Esophagus muscularis mucosa (tissue), 4 donors: ENCODE data around the gene LRRC8D.

Experiments used
- EP300 ChIP-seq: sonication (generic); formaldehyde crosslinking; IDR thresholded peaks from one replicate; pipeline ENCODE4 v1.6.1; 2017; ENCODE audit warnings: antibody characterized with exemption
- POLR2AphosphoS5 ChIP-seq, 2 donors: sonication (generic); formaldehyde crosslinking; IDR thresholded peaks; one replicate each; pipeline ENCODE4 v1.6.1; 2017; ENCODE audit warnings: antibody characterized with exemption in 2 of 2
- TF ChIP-seq, protein P1 (sequence below), 3 experiments: fragments of 200-600 bp in 2 of 3; fragments of 450-650 bp in 1 of 3; sonication (generic) in 2 of 3; IDR thresholded peaks; one replicate each; pipeline ENCODE4 v1.5.1; 2017 to 2019; ENCODE audit warnings: antibody characterized with exemption in 3 of 3, mild to moderate bottlenecking in 2 of 3, moderate library complexity in 1 of 3

DNA sequence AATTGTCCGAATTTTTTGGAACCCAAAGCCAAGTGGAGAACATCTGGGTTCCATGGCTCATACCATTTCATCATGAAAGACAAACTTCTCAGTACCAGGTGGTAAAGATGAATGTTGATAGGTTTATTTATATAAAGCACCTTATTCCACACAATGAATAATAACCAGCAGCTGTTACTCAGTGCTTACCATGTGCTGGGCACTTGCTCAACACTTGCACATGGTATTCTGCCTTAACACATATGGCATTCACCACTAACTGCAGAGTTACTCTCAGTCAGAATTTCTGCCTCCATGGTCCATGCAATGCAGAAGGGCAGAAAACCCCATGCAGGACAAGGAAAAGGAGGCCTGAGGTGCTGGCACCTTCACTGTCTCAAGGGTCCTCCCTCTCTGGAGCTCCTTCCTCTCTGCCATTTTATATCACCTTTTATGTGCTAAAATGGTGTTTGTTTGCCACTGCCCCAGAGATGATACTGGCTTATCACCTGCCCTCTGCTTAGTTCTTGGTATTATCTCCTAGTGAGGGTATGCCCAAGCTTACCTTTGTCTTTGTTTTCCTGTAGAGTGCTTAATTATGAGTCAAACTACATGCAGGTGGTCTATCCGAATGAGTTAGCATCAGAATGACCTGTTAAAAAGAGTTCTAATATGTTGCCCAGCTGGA lies 97.4 kb downstream of the LRRC8D start:
- TF ChIP-seq, protein P1, sequence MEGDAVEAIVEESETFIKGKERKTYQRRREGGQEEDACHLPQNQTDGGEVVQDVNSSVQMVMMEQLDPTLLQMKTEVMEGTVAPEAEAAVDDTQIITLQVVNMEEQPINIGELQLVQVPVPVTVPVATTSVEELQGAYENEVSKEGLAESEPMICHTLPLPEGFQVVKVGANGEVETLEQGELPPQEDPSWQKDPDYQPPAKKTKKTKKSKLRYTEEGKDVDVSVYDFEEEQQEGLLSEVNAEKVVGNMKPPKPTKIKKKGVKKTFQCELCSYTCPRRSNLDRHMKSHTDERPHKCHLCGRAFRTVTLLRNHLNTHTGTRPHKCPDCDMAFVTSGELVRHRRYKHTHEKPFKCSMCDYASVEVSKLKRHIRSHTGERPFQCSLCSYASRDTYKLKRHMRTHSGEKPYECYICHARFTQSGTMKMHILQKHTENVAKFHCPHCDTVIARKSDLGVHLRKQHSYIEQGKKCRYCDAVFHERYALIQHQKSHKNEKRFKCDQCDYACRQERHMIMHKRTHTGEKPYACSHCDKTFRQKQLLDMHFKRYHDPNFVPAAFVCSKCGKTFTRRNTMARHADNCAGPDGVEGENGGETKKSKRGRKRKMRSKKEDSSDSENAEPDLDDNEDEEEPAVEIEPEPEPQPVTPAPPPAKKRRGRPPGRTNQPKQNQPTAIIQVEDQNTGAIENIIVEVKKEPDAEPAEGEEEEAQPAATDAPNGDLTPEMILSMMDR (IDR thresholded peaks at IDR 0.05): no peak
- TF ChIP-seq EP300 (no peak), POLR2AphosphoS5 (IDR thresholded peaks at IDR 0.05) (no peak)
